GM12801 (cell line): ENCODE data around the gene ACSF2.

Source experiments
- CTCF ChIP-seq: IDR thresholded peaks from one replicate; pipeline ENCODE4 v1.5.1; 2011; ENCODE audit warnings: control low read depth; ENCODE audit not compliant: insufficient read length; ENCODE audit errors: extremely low read depth

The ACSF2 gene

DNA sequence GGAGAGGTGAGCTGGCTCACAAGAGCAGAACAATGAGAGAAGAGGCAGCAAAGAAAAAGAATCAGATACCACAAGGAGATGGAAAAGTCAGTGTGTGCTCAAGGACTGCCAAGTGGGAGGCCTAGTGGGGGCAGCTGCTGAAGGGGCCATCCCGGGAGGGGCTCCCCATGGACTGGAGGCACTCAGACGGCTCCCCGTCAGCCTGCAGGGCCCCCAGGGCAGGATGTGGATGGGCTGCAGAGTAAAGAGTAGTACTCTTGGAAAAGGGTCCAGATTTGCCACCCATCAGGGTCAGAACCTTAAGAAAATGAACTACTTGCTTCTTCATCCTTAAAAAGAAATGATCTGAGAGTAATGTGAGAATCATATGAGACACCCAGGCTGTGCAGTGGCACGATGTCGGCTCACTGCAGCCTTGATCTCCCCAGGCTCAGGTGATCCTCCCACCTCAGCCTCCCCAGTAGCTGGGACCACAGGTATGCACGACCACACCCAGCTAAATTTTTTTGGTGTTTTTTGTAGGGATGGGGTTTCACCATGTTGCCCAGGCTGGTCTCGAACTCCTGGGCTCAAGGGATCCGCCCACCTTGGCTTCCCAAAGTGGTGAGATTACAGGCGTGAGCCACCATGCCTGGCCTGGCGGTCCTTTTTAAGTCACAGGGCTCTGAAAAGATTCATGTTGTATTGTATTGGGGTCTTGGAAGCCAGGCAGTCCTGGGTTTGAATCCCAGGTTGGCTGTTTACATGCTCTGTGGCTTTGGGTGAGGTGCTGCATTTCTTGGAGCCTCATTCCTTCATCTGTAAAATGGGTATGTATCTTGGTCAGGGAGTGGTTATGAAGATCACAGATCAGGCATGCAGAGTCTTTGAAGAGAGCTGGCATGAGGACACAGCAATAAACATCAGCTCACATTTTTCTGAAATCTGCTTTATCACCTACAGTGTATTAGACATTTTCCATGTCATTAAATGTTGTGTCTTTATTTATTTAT is 15.1 kb downstream of the ACSF2 start:
- TF ChIP-seq CTCF, result no peak

DNA sequence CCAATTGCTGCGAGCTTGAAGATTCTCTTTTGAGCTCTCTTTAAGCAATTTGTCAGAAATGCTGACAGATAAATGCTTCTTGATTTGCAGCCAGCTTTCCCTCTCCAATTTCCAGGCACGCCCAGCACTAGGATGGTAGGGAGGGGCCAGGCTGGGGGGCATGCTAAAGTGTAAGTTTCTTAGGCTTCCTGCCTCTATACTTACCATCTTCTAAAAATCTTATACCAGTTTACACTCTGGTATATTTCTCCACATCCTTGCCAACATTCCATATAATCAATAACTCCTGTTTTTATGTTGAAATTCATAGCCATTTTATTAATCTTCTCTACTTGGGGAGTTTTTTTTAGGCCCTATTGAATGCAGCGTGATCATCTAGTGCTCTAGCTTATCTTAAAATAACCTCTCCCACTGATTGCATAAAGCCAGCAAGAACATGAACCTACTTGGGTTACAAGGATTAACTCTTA is 17.5 kb downstream of the ACSF2 start:
- TF ChIP-seq CTCF, result no peak

- TF ChIP-seq CTCF, result no peak
These were observed 19.1 kb downstream of the ACSF2 start for GRCh38 chr17:50444841-50445715.

- TF ChIP-seq CTCF, result no peak
These were observed 19.8 kb downstream of the ACSF2 start for GRCh38 chr17:50445730-50446325.

DNA sequence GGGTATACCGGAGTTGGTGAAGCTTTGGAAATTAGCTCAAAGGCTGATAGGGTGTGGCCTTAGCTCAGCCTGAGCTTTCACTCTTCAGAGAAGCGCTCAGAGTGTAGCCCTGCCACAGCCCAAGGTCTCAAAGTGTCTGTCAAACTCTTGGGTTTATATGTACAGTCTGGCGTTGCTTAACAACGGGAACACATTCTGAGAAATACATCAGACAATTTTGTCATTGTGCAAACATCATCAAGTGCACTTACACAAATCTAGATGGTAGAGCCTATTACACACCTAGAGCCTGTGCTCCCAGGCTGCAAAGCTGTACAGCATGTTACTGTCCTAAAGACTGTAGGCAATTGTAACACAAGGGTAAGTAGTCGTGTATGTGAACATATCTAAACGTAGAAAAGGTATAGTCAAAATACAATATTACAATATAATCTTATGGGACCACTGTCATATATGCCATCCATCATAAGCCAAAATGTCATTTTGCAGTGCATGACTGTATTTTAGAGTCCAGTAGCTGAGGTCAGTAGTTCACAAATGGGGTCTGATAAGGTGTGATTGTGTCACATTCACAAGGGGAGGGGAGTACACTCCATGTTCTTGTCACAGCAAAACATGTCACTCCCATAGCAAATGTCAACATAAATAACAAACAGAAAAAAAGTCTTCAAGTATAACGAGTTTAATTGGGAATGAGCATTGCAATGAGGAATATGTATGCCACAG is 22.0 kb downstream of the ACSF2 start:
- no peak for TF ChIP-seq CTCF

GRCh38 chr17:50448643-50449042 is 22.6 kb downstream of the ACSF2 start:
- TF ChIP-seq CTCF, result no peak
